Measurements from ENCODE around the gene EP300.
"Not testable (repeated sequence)": the region's sequence is repeated elsewhere in the genome, so short reads cannot be mapped to it uniquely, and the experiment has no call there.

The EP300 gene

GRCh38 chr22:41092023-41092817 is at the start of gene EP300:
Gene EP300, plus strand, starts transcription at chr22:41092592. Its CDS starts 413 bp downstream, at chr22:41093005.
- DNase-seq, result peak; percentile 38

GRCh38 chr22:41043722-41044121 is 48.7 kb upstream of the EP300 start:
- DNase-seq, result no peak

GRCh38 chr22:41045575-41045974 is 46.8 kb upstream of the EP300 start:
- DNase-seq, result not testable (repeated sequence)

GRCh38 chr22:41047801-41048211 is 44.6 kb upstream of the EP300 start:
- no peak for DNase-seq

- DNase-seq, result not testable (repeated sequence)
These were observed 44.0 kb upstream of the EP300 start for GRCh38 chr22:41048345-41048744.

- no peak for DNase-seq
These were observed 43.3 kb upstream of the EP300 start for GRCh38 chr22:41048791-41049717.

GRCh38 chr22:41049795-41050194 is 42.6 kb upstream of the EP300 start:
- not testable (repeated sequence) for DNase-seq

- DNase-seq, result no peak
These were observed 41.5 kb upstream of the EP300 start for GRCh38 chr22:41050883-41051282.

GRCh38 chr22:41052661-41053490 is 39.5 kb upstream of the EP300 start:
- no peak for DNase-seq

GRCh38 chr22:41057076-41057475 is 35.3 kb upstream of the EP300 start:
- DNase-seq, result no peak

- no peak for DNase-seq
These were observed 30.2 kb upstream of the EP300 start for GRCh38 chr22:41062146-41062545.

- DNase-seq, result not testable (repeated sequence)
These were observed 28.1 kb upstream of the EP300 start for GRCh38 chr22:41064326-41064725.

- DNase-seq, result not testable (repeated sequence)
These were observed 26.1 kb upstream of the EP300 start for GRCh38 chr22:41066341-41066740.

- DNase-seq, result not testable (repeated sequence)
These were observed 24.4 kb upstream of the EP300 start for GRCh38 chr22:41067968-41068367.

- no peak for DNase-seq
These were observed 21.6 kb upstream of the EP300 start for GRCh38 chr22:41070665-41071331.

GRCh38 chr22:41074061-41074460 is 18.3 kb upstream of the EP300 start:
- DNase-seq, result no peak

- no peak for DNase-seq
These were observed 17.9 kb upstream of the EP300 start for GRCh38 chr22:41074466-41074865.

GRCh38 chr22:41074941-41075710 is 17.3 kb upstream of the EP300 start:
- DNase-seq, result no peak

- DNase-seq, result no peak
These were observed 16.4 kb upstream of the EP300 start for GRCh38 chr22:41075946-41076345.

GRCh38 chr22:41076857-41077256 is 15.5 kb upstream of the EP300 start:
- DNase-seq, result no peak

GRCh38 chr22:41078931-41079330 is 13.5 kb upstream of the EP300 start:
- no peak for DNase-seq

Data from NCI-H1105 (cell line).